Limb (tissue), 2 donors: ENCODE data around the gene HLA-DMB.

Experiments
- DNase-seq, 2 donors: peaks; one replicate each; pipeline ENCODE4 v3.0.0-alpha.2; 2016; ENCODE audit errors: extremely low spot score in 2 of 2

The HLA-DMB gene

DNA sequence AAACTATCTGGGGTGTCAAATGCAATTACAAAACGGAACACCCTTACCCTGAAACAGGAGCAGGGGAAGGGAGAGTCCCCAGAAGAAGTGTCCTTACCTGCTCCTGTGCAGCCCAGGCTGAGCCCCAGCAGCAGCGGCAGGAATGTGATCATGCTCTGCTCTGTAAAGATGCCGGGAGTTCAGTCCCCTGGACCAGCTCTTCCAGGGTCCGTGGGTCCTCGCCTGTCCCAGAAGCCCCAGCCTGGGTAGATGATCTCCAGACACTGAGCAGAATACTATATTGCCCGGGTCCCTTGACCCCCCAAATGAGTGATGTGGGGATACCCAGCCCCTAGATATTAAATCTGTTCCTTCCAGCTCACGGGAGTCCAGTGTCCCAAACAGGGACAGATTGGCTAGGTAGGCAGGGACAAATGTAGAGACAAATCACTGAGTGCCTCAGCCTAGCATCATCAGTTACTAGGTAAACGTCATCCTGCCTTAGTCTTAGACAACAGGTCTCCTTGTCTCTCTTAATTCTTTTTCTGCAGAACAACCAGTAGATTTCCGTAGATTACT is at the start of gene HLA-DMB:
TSS of gene HLA-DMB (minus strand) at position 373 of the 558 bp plus-strand sequence. CDS start at position 152, 221 bp downstream.
- DNase-seq: peak; percentile 38 to 64

DNA sequence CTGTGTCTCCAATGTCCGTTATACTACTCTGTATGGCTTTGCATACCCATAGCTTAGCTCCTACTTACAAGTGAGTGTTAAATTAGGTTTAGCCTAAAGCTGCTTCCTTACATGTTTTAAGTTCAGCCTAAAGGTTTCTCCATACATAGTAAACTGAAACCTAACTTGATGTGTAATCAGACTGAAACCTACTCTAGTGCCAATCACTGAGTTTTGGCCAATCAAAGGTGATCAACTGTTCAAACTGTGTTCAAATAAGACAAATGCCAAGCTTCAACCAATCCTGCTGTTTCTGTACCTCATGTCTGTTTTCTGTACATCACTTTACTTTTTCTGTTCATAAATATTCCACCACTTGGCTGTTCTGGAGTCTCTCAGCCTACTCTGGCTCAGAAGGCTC is 48.5 kb upstream of the HLA-DMB start:
- DNase-seq: no peak

- peak; percentile 88 for DNase-seq
These were observed 44.0 kb upstream of the HLA-DMB start for GRCh38 chr6:32984622-32985389.

DNA sequence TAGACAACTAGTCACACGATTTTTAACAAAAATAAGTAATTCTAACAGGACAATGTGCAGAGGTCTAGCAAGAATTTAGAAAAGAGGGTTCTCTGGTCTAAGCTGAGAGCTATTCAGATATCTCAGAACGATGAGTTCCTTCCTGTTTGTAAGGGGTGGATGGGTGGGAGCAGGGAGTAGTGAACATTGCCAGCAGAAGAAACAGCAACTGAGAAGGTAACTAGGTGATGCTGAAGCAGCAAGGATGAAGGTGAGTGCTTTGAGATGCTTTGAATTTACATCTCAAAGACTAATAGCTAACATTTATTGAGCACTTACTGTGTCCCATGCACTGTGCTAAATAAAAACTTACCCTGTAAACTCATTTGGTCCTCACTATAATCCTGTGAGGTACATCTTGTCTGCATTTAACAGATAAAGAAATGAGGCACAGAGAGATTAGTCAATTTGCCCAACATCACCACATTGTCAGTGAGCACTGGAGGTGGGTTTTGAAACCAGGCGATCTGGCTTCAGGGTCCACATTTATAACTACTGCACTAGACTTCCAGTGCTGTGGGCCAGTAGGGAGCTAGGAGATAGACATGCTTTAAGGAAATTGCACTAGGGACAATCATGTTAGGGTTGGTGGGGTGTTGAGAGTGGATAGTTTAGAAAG is 43.3 kb upstream of the HLA-DMB start:
- no peak for DNase-seq

DNA sequence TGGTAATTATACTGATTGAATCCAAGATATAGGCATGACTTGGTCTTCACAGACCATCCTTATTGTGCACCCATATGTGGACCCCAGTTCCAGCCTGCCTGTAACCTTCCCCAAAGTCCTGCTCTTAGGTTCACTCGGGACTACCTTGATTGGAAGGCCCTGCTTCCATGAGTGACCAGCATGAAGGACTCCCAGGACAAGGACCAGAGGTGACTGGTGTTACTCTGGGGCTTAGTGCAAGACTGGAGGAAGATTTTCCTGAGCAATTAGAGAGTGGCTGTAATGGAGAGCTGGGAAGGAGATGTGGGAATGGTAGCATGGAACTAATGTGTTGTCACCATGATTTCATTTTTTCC is 42.6 kb upstream of the HLA-DMB start:
- no peak for DNase-seq

DNA sequence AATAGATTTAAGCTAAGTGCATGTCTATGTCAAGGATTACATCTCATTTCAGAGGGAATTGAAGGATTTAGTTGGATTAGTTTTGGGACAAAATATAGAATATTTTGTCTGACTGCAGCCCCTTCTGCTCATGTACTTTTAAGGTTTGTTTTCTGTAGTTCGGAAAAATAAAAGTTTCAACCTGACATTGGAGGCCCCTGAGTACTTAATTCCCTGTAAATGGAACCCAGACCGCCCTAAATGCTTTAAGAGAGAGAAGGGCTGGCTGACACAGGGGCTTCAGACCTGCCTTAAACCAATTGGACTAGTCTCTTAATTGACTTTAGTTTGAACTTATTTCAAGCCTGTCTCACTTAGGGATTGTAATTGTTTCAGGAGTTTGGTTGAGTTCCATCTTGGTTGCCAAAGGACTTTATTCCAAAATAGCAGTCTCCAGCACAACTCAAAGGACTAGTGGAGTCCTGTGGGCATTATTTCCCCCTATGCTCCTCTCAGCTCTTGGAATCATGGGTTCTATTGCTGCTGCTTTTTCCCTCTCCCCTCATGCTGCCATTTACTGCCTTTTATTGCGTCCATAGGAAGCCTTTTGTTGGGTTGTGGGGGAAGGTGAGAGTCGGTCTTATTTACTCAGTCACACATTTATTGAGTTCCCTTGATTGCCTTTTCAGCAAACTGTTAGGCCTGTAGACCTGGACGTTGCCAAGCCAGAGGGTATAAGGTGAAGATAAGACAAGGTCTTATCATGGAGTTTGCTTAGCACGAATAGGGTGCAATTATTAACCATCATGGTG is 42.1 kb upstream of the HLA-DMB start:
- no peak for DNase-seq

GRCh38 chr6:32982084-32982701 is 41.4 kb upstream of the HLA-DMB start:
- no peak for DNase-seq

- DNase-seq: no peak
These were observed 39.7 kb upstream of the HLA-DMB start for GRCh38 chr6:32980488-32981038.

DNA sequence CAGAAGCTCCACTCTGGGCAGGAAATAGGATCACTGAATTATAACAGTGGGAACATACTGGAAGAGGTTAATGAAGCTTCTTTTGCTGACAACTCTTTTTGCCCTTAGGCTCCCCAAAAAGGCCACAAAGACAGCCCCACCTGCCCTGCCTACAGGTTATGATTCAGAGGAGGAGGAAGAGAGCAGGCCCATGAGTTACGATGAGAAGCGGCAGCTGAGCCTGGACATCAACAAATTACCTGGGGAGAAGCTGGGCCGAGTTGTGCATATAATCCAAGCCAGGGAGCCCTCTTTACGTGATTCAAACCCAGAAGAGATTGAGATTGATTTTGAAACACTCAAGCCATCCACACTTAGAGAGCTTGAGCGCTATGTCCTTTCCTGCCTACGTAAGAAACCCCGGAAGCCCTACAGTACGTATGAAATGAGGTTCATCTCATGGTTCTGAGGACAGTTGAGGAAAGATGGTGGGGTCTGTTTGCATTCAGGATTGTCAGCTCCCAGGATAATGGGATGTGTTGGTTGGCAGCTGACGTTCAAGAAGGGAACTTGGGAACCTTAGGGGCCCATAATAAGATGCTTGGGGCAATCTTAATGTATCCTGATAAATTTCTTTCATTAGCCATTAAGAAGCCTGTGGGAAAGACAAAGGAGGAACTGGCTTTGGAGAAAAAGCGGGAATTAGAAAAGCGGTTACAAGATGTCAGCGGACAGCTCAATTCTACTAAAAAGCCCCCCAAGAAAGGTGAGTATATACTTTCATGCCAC is 39.1 kb upstream of the HLA-DMB start:
- no peak for DNase-seq

DNA sequence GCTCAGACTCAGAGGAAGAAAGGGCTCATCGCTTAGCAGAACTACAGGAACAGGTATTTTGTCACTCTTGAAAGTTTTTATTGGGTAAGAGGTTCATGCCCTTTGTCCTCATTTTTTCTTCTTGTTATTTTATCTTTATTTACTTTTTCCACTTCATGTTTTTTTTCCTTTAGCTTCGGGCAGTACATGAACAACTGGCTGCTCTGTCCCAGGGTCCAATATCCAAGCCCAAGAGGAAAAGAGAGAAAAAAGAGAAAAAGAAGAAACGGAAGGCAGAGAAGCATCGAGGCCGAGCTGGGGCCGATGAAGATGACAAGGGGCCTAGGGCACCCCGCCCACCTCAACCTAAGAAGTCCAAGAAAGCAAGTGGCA is 37.1 kb upstream of the HLA-DMB start:
- DNase-seq: no peak

- no peak for DNase-seq
These were observed 36.6 kb upstream of the HLA-DMB start for GRCh38 chr6:32977272-32977952.

DNA sequence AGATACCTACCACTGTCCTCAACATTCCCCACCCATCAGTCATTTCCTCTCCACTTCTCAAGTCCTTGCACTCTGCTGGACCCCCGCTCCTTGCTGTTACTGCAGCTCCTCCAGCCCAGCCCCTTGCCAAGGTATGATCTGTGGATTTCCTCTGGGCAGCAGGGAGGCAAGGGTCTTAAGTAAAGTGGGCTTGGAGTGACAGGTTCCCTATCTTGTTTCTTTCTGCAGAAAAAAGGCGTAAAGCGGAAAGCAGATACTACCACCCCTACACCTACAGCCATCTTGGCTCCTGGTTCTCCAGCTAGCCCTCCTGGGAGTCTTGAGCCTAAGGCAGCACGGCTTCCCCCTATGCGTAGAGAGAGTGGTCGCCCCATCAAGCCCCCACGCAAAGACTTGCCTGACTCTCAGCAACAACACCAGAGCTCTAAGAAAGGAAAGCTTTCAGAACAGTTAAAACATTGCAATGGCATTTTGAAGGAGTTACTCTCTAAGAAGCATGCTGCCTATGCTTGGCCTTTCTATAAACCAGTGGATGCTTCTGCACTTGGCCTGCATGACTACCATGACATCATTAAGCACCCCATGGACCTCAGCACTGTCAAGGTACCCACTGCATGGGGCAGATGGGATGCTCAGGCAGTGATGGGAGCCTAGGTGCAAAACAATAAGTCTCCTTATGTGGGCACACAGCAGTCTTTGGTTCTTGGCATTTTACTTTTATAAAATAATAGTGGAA is 35.7 kb upstream of the HLA-DMB start:
- no peak for DNase-seq

DNA sequence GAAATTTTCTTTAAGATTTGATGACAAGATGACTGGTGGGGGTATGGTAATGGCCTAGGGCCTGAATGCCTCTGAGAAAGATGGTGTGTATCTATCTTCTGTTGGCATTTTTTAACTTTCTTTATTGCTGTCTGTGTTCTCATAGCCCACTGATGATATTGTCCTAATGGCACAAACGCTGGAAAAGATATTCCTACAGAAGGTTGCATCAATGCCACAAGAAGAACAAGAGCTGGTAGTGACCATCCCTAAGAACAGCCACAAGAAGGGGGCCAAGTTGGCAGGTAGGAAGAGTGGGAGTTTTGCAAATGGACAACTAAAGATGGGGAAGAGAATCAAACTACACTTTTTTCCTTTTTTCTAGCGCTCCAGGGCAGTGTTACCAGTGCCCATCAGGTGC is 35.1 kb upstream of the HLA-DMB start:
- no peak for DNase-seq

- DNase-seq: no peak
These were observed 33.9 kb upstream of the HLA-DMB start for GRCh38 chr6:32974541-32975308.

GRCh38 chr6:32974016-32974333 is 33.1 kb upstream of the HLA-DMB start:
- peak in 1 of 2 donors; percentile 31 for DNase-seq

GRCh38 chr6:32973144-32974015 is 32.6 kb upstream of the HLA-DMB start:
- peak in 1 of 2 donors; percentile 61 for DNase-seq

DNA sequence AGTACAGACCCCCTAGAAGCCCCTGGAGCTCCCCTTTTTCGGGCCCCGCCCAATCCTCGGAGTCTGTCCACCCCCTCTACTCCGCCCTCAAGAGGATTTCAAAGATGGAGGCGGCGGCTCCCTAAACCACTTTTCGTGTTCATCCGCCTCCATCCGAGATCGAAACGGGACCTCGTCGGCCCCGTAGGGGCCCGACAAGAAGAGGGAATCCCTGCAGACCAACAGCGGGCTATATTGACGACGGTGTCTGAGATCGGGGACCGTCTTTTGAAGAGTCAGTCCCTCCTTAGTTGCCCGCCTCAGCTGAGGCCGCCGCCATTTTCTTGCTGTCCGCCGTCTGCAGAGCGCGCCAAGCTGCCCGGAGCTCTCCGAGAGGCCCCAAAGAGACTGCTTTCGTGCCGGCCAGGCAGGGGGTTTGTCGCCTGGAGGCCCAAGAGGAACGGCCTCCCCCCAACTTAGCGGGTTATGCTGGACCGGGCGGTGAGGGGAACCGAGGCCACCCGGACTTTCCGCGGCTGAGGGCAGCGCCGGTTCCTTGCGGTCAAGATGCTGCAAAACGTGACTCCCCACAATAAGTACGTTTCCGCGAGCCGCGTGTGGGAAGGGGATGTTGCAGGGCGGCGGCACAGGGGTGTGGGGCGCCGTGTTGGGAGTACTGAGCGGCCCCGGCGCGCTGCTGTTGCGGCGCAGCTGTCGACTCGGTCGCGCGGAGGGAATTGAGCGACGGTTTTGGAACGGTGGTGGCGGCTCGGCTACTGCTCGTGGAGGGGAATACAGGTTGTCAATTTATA is 31.7 kb upstream of the HLA-DMB start:
- no peak for DNase-seq
